Small intestine (tissue), 7 donors: ENCODE data around the gene MOGAT1. TPM values are rescaled to one million over a fixed set of nuclear protein-coding genes. Genes with fewer than 3 reads are reported as not detected.
"Not testable (repeated sequence)": the region's sequence is repeated elsewhere in the genome, so short reads cannot be mapped to it uniquely, and the experiment has no call there.

Experiments
- DNase-seq, 2 donors: peaks; one replicate each; pipeline versions ENCODE4 v3.0.0 to v3.0.0-alpha.2; 2013
- FAIRE-seq: peaks from 2 replicates; lab custom pipeline; 2012; peaks lifted over from hg19 to GRCh38; lab: Jason Lieb, UNC
- H3K27ac ChIP-seq, 3 donors: one replicate each; pipeline ENCODE4 v1.5.1; 2013; ENCODE audit warnings: low read length in 2 of 3, mild to moderate bottlenecking in 2 of 3, control low read depth in 1 of 3, inconsistent platforms in 1 of 3, low read depth in 1 of 3, moderate library complexity in 1 of 3
- H3K27me3 ChIP-seq, 3 donors: one replicate each; pipeline ENCODE4 v1.6.1; 2013; ENCODE audit warnings: low read length in 3 of 3, inconsistent platforms in 1 of 3; ENCODE audit not compliant: control insufficient read depth in 3 of 3, insufficient read depth in 3 of 3
- H3K36me3 ChIP-seq, 3 donors: one replicate each; pipeline ENCODE4 v1.6.1; 2013; ENCODE audit warnings: low read length in 3 of 3, inconsistent platforms in 1 of 3, low read depth in 1 of 3, mild to moderate bottlenecking in 1 of 3, moderate library complexity in 1 of 3; ENCODE audit not compliant: control insufficient read depth in 3 of 3, insufficient read depth in 2 of 3
- H3K4me1 ChIP-seq, 3 donors: one replicate each; pipeline ENCODE4 v1.6.1; 2013; ENCODE audit warnings: low read length in 2 of 3, inconsistent platforms in 1 of 3, low read depth in 1 of 3, mild to moderate bottlenecking in 1 of 3, moderate library complexity in 1 of 3; ENCODE audit not compliant: control insufficient read depth in 3 of 3, insufficient read depth in 2 of 3
- H3K4me3 ChIP-seq, 3 donors: one replicate each; pipeline ENCODE4 v1.5.1; 2013; ENCODE audit warnings: low read length in 3 of 3, control low read depth in 1 of 3, inconsistent platforms in 1 of 3, low read depth in 1 of 3, mild to moderate bottlenecking in 1 of 3, moderate library complexity in 1 of 3
- H3K9me3 ChIP-seq, 2 donors: one replicate each; pipeline ENCODE4 v1.6.1; 2013; ENCODE audit warnings: low read depth in 1 of 2, low read length in 1 of 2; ENCODE audit not compliant: control insufficient read depth in 2 of 2, insufficient read depth in 1 of 2
- WGBS, 3 donors: extraction: QIAGEN DNeasy Blood & Tissue Kit; methylation state at CpG; one replicate each; pipeline ENCODE4 v1.1.7; 2013; 5-methylcytosine and 5-hydroxymethylcytosine counted together
- polyA plus RNA-seq, 4 donors: library from polyadenylated mRNA; stranded (reverse) in 3 of 4; unstranded in 1 of 4; fragments of 200-250 nt in 3 of 4; fragments of 120-200 nt in 1 of 4; gene quantifications; one replicate each; pipeline versions ENCODE4 v1.2.1 to v1.2.3, GENCODE V29; 2013
- donor health status: healthy with polysubstance abuse.
- donor health status: control.
- donor health status: control.
- donor health status: Bipolar disorder and iron deficiency.
- donor health status: healthy.

The MOGAT1 gene
- polyA plus RNA-seq, 4 donors: 0.07 TPM; not detected in 3

DNA sequence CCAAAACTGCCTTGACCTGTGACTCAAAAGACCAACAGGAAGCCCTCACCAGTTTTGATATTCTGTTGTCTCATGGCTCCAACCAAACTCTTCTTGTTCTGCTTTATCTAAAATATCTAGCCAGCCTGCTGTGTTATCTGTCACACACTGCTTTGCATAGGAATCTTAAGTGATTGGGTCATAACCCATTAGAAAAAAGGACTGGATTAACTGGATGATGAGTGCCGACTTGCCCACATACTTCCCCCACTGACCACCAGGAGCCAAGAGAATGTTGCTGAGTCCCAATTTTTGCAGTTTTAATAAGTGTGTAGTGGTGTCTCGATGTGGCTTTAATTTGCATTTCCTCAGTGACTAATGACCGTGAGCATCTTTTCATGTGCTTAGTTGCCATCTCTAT is 6.5 kb downstream of the MOGAT1 start:
- H3K36me3 ChIP-seq: no peaks in the 10 kb centered on the region
- FAIRE-seq (no peak), DNase-seq (no peak)
- no peaks in the 10 kb centered on the region for H3K4me1 ChIP-seq
- no peak overlapping the region for H3K4me3 ChIP-seq
- 70 to 80% (median 74%) methylated on average over 3 of the region's 3 CpGs for WGBS, 3 donors
- H3K27me3 ChIP-seq: peaks cover 0 to 11% (median 0%) of the 10 kb centered on the region in 3 donors
- H3K9me3 ChIP-seq: no peaks in the 10 kb centered on the region
- H3K27ac ChIP-seq: no peak overlapping the region

DNA sequence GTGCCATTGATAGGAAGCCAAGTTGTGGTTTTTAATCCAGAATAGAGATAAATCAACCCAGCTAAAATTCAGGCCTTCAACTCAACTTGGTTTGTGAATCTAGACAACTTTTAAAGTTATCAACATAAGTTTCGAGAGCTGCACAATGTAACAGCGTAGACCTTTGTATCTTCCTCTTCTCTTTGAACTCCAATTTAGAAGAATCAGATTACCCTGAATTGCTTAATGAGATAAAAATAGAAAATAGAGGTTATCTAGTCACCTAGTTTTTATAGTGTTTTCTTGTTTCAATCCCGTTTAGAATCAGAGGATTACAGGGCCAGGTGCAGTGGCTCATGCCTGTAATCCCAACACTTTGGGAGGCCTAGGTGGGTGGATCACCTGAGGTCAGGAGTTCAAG is 12.3 kb downstream of the MOGAT1 start:
- no peaks in the 10 kb centered on the region for H3K36me3 ChIP-seq
- 62 to 80% (median 64%) methylated on average over 3 of the region's 3 CpGs for WGBS, 3 donors

DNA sequence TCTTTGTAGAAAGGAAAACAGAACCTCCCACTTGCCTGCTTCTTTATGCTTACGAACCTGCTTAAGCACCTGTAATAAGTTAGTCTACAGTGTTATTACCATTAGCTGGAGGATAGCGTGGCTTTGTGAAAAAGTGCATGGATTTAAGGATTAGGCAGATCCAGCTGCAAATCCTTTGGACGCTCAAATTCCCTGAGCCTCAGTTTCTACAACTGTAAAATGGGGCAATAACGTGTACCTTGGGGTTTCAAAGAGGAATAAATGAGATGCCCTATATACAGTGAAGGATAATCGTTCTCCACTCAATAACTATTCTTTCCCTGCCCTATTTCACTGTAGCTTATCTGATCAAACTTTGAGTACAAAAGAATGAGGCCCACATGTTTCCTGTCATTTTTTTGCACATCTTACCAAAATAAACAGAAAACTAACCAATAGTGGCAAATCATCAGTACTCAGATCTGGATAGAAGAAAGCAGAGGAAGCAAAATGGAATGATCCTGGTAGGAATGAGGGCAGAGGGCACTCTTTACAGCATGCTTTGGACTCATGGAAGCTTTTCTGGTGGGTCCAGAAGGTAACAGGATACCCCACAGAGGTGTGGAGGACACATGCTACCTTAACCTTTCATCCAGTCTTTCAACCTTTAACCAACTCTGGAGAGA is 14.8 kb downstream of the MOGAT1 start:
- no peak overlapping the region for H3K4me3 ChIP-seq
- H3K36me3 ChIP-seq: no peaks in the 10 kb centered on the region
- no peaks in the 10 kb centered on the region for H3K9me3 ChIP-seq
- WGBS, 3 donors: 73 to 77% (median 74%) methylated on average over 5 of the region's 5 CpGs
- FAIRE-seq (no peak), DNase-seq (no peak)
- peaks cover 0 to 2% (median 0%) of the 10 kb centered on the region in 3 donors for H3K27me3 ChIP-seq
- H3K27ac ChIP-seq: no peak overlapping the region
- no peaks in the 10 kb centered on the region for H3K4me1 ChIP-seq

More for the DNA sequence above, 12.3 kb downstream of the MOGAT1 start:
- FAIRE-seq (no peak), DNase-seq (no peak)
- H3K9me3 ChIP-seq: no peaks in the 10 kb centered on the region
- H3K4me1 ChIP-seq: no peaks in the 10 kb centered on the region
- no peak overlapping the region for H3K4me3 ChIP-seq
- H3K27ac ChIP-seq: no peak overlapping the region
- H3K27me3 ChIP-seq: peaks cover 0 to 2% (median 0%) of the 10 kb centered on the region in 3 donors

DNA sequence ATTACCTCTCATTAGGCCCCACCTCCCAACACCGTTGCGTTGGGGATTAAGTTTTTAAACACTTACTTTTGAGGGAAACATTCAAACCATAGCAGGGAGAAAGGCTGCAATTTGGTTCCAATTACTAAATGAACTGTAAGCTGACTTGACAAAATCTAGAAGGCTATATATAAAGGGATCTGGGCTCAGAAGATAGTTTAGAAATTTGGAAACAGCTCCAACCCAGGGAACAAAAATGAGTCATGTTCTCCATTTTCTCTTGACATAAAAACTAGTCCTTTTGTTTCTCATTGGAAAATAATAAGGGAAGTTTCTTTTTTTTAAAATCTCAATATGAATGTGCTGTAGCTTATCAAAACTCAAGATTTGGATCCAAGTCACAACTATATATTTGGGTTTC is 17.5 kb downstream of the MOGAT1 start:
- no peak for FAIRE-seq
- WGBS, 3 donors: 36 to 54% (median 49%) methylated on average over 2 of the region's 2 CpGs
- no peak for DNase-seq
- Histone ChIP-seq H3K27ac (no peak overlapping the region), H3K9me3 (no peaks in the 10 kb centered on the region), H3K27me3 (peaks cover 0 to 3% (median 2%) of the 10 kb centered on the region in 3 donors), H3K36me3 (no peaks in the 10 kb centered on the region), H3K4me1 (no peaks in the 10 kb centered on the region), H3K4me3 (no peak overlapping the region)

DNA sequence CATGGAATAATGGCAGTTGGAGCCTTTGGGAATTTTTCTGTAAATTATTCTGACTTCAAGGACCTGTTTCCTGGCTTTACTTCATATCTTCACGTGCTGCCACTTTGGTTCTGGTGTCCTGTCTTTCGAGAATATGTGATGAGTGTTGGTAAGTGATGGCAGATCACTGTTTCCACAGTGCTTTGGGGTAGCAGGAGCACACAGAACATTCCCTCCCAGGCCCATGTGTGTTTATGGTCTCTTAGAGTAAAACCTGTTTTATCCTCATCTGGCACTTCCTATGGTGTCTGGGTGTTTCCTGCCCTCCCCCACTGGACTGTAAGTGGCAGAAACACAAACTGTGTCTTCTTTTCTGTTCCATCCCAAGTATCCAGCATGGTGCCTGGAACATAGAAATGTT is 17.9 kb downstream of the MOGAT1 start:
- Histone ChIP-seq H3K36me3 (no peaks in the 10 kb centered on the region), H3K4me1 (no peaks in the 10 kb centered on the region), H3K4me3 (no peak overlapping the region), H3K9me3 (no peaks in the 10 kb centered on the region), H3K27ac (no peak overlapping the region), H3K27me3 (peaks cover 0 to 3% (median 2%) of the 10 kb centered on the region in 3 donors)
- DNase-seq (no peak), FAIRE-seq (no peak)
- WGBS, 3 donors: 75 to 87% (median 79%) methylated on average over 2 of the region's 2 CpGs

DNA sequence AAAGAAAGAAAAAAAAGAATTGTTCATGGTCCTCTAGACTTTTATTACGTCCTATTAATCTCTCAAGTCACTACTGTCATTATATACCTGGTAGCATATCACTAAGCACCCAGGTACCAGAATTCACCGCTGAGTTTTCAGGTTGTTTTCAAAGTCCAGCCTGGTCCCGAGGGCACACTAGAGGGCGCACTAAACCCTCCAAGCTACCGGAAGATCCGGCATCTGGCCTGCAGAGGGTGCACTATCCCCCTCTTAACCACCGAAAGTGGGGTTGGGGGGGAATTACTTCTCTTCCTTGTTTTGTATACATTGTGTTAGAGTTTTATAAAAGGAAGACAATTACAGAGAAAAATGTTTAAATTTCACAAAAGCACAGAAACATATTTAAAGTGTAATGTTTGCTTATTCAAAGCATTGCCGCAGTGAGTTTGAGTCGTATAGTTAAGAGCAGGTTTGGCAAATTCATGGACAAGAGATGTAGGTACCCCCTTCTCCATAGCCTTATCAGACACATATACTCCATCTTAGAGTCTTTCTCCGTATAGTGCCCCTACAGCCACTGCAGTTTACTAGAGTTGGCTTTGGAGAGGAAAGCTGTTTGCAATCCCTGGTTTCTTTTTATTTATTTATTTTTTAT is 19.2 kb downstream of the MOGAT1 start:
- no peaks in the 10 kb centered on the region for H3K36me3 ChIP-seq
- no peak overlapping the region for H3K4me3 ChIP-seq
- H3K9me3 ChIP-seq: no peaks in the 10 kb centered on the region
- no peak overlapping the region for H3K27ac ChIP-seq
- H3K27me3 ChIP-seq: peaks cover 0 to 3% (median 2%) of the 10 kb centered on the region in 3 donors
- no peaks in the 10 kb centered on the region for H3K4me1 ChIP-seq
- no peak for FAIRE-seq
- WGBS, 3 donors: 28 to 30% (median 28%) methylated on average over 10 of the region's 10 CpGs
- peak; percentile 77 to 82 for DNase-seq

DNA sequence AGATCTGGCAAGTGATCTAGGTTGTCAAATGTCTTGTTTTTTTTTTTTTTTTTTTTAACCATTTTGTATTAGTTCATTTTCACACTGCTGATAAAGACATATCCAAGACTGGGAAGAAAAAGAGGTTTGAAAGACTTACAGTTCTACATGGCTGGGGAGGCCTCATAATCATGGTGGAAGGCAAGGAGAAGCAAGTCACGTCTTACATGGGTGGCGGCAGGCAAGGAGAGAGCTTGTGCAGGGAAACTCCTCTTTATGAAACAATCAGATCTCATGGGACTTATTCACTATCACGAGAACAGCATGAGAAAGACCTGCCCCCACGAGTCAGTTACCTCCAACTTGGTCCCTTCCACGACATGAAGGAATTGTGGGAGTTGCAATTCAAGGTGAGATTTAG is 22.0 kb downstream of the MOGAT1 start:
- H3K36me3 ChIP-seq, H3K4me3 ChIP-seq, FAIRE-seq, H3K27ac ChIP-seq, DNase-seq, H3K9me3 ChIP-seq, H3K4me1 ChIP-seq, H3K27me3 ChIP-seq: not testable (repeated sequence)
- 74 to 91% (median 86%) methylated on average over 5 of the region's 5 CpGs for WGBS, 3 donors

DNA sequence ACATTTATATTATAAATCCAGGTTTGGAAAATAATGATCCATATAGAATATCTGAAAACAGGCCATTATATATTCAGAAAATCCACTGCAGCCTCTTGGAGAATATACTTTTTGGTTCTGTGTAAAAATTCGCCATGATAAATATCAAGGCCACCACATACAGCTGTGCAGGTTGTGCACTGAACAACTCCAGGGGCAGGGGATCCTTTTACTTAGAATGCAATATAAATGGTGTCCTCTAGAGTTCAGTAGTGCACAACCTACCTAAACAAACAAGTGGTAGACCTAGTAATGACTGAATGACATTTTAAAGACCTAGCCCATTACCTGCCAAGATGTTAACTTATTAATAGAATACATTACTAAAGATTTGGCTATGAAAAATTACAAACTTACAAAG is 22.4 kb downstream of the MOGAT1 start:
- Histone ChIP-seq H3K4me3 (no peak overlapping the region), H3K9me3 (no peaks in the 10 kb centered on the region), H3K4me1 (no peaks in the 10 kb centered on the region), H3K27me3 (peaks cover 0 to 3% (median 0%) of the 10 kb centered on the region in 3 donors), H3K27ac (no peak overlapping the region), H3K36me3 (no peaks in the 10 kb centered on the region)
- 73 to 92% (median 86%) methylated on average over 1 of the region's 1 CpG for WGBS, 3 donors
- DNase-seq: peak in 1 of 2 donors; percentile 21
- no peak for FAIRE-seq
